GM12872 (cell line): Measurements from ENCODE around the gene OR51E1.

Experiments
- TF ChIP-seq, protein P1 (sequence below): IDR thresholded peaks from 3 replicates; pipeline ENCODE4 v1.5.1; 2011; ENCODE audit warnings: low read depth, mild to moderate bottlenecking, low read length, moderate library complexity; ENCODE audit not compliant: insufficient read depth

The OR51E1 gene

DNA sequence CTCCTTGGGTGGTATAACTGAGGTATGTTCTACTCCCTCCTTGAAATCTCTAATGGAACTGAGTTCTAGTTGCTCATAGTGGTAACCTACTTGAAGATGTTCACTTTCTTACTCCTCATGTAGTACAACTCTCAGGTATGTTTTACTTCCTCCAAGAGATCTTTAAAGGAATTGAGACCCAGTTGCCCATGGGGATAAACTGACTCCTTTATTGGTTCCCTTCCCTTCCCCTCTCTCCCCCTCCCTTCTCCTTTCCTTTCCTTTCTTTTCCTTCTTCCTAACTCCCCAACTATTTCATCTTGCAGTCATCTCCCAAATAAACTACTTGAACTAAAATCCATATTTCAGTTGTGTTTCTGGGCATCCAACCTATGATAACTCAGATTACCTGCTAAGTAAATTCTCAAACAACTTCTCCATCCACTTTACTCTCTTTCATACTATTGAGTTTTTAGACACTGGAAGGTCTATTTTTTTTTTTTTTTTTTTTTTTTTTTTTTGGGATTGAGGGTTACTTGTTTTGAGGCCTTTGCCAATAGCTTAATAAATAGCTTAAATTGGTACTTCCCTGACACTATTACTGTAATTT, 27.8 kb upstream of the OR51E1 start:
- TF ChIP-seq, protein P1, sequence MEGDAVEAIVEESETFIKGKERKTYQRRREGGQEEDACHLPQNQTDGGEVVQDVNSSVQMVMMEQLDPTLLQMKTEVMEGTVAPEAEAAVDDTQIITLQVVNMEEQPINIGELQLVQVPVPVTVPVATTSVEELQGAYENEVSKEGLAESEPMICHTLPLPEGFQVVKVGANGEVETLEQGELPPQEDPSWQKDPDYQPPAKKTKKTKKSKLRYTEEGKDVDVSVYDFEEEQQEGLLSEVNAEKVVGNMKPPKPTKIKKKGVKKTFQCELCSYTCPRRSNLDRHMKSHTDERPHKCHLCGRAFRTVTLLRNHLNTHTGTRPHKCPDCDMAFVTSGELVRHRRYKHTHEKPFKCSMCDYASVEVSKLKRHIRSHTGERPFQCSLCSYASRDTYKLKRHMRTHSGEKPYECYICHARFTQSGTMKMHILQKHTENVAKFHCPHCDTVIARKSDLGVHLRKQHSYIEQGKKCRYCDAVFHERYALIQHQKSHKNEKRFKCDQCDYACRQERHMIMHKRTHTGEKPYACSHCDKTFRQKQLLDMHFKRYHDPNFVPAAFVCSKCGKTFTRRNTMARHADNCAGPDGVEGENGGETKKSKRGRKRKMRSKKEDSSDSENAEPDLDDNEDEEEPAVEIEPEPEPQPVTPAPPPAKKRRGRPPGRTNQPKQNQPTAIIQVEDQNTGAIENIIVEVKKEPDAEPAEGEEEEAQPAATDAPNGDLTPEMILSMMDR = no peak

DNA sequence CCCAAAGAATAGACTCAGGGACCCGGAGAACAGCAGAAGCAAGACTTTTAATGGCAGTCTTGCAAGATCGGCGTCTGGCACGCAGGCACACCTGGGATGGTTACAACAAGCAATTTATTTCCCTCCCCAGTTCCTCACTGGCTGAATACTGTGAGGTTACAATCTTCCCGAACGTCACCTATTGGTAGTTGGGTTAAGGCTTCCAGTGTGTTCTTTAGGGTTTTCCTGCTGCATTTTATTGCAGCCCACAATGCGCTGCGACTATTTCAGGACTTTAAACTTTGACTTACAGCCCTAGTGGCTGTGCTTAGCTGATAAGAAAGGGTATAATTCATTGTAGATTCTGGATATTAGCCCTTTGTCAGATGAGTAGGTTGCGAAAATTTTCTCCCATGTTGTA, 24.3 kb upstream of the OR51E1 start:
- TF ChIP-seq, protein P1 = no peak

DNA sequence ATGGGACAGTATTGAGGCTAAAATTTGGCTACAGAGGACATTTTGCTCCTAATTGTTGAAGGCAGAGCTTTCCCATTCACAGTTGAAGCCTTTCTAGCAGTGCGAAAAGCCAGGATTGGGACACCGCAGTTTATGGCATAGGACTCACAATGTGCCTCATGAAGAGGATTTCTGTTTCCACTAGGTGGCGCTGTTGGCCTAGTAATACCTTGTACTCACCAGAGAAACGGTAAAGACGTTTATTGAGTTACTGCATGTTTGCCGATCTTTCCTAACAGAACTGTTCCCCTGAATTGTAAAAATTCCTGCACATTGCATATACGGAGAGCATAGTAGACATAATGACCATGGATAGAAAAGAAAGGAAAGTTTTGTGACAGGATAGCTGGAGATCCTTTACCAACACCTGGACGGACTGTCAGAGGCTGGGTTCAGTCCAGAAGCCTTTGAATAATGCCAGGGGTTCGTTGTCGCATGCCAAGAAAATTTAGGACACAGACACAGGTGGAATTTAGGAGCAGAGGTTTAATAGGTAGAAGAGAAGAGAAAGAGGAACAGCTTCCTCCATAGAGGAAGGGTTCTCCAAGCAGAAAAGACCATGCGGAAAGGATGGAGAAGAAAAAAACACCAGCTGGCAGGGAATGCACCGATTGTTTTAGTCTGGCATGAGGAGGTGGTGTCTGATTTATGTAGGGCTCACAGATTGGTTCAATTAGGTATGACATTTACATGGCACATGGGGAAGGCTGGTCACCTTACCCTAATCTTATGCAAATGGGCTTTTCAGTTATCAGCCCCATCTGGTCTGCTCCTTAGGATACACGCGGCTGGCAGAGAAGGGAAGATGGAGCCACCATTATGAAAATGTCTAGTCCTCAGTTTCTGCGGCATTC, 17.3 kb upstream of the OR51E1 start:
- TF ChIP-seq, protein P1 = peak; percentile 72

DNA sequence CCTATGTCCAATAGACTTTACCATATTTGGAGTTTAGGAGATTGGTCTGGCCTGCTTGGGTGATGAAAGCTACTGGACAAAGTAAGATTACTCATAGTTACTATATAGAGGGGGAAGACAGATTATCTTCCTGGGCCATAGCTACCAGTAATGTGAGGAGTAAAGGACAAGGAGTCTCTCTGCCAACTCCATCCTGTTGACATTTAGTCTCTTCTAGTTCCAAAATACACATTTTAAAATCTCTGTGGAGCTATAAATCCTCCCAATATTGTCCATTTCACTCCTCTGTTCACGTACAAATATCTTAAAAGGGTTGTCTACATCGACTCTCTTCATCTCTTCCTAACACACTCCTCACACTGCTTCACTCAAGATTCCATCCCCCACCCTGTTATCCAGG, 7.6 kb upstream of the OR51E1 start:
- TF ChIP-seq, protein P1 = no peak

DNA sequence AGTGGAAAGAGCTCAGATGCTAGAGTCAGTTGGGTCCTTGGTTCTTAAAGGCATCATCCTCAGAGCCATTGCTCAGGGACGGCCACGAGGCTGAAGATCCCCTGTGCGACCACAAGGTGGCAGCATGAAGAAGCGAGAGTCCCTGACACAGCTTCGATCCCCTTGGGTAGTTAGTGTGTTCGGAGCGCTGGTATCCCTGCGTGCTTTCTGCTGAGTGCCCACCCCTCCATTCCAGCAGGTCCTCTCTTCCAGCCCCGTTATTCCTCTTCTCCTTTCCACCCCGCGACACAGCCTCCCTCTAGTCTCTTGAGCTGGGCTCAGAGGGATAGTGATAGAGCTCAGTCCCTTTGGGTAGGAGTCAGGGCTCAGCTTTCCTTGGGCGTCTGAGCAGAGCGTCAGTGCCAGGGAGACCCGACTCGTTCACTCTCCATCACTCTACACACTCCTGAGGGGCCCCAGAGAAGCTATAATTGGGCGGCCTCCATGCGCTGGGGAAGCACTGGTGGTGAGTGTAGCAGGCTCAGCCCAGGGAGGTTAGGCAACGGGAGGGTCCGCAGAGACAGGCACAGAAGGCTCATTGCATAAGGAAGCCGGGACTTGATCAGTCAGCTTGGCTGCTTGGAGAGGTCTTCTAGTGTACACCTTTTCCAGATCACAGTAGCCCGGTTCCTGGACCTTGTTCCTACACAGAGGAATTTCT, 6.7 kb upstream of the OR51E1 start, which contains the start of gene OR51D1:
Gene OR51D1 (plus strand): TSS at position 516 of the 700 bp plus-strand sequence. CDS start 2,314 bp downstream, outside the sequence.
- TF ChIP-seq, protein P1 = peak; percentile 98

DNA sequence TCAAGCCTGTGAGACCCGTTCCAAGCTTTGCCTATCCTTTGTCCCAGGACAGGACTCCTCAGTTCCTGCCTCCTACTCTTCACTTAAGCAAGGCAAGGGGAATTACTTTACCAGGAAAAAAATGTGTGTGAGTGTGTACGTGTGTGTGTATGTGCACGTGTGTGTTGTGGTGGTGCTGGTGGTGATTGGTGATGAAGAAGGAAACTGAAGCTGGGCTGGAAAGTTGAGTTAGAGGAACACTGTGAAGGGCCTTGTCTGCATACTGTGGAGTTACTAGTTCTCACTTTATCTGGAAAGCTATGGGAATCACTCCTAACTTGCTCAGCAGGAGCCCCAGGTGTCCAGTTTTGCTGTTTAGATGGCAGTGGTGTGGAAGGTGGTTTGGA, 6.1 kb upstream of the OR51E1 start:
- TF ChIP-seq, protein P1 = no peak

DNA sequence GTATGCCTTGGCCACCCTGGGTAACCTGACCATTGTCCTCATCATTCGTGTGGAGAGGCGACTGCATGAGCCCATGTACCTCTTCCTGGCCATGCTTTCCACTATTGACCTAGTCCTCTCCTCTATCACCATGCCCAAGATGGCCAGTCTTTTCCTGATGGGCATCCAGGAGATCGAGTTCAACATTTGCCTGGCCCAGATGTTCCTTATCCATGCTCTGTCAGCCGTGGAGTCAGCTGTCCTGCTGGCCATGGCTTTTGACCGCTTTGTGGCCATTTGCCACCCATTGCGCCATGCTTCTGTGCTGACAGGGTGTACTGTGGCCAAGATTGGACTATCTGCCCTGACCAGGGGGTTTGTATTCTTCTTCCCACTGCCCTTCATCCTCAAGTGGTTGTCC, 3.9 kb upstream of the OR51E1 start:
- TF ChIP-seq, protein P1 = no peak
